Measurements from ENCODE around the gene ATF6. TPM values are rescaled to one million over a fixed set of nuclear protein-coding genes. Genes with fewer than 3 reads are reported as not detected.

The ATF6 gene
- total RNA-seq, 1 experiment from 2014 or later = 10.6 TPM

GRCh38 chr1:161913482-161914140, 147.5 kb downstream of the ATF6 start:
- ChIA-PET POLR2A (no interaction called here), CTCF (no interaction called here)
- no peaks in the 10 kb centered on the region for H3K9me3 Mint-ChIP-seq
- ATAC-seq (no peak), DNase-seq (ENCODE audit: low spot score) (no peak)
- TF ChIP-seq ZNF281 (CRISPR knock-in tag; IDR thresholded peaks at IDR 0.05) (no peak), NR1H2 (CRISPR knock-in tag; IDR thresholded peaks at IDR 0.05) (no peak), ZNF423 (CRISPR knock-in tag; IDR thresholded peaks at IDR 0.05) (no peak), CTCF (IDR thresholded peaks at IDR 0.05) (no peak), E2F1 (CRISPR knock-in tag; IDR thresholded peaks at IDR 0.05) (no peak)
- H3K4me1 Mint-ChIP-seq = peaks cover 2% of the 10 kb centered on the region; the same call in 1 of the 2 replicates
- H3K27me3 Mint-ChIP-seq (ENCODE audit: low read depth) = no peaks in the 10 kb centered on the region
- no peak overlapping the region for H3K4me3 Mint-ChIP-seq
- no peaks in the 10 kb centered on the region for H3K36me3 Mint-ChIP-seq
- H3K27ac Mint-ChIP-seq = no peak overlapping the region

GRCh38 chr1:161914595-161914994, 148.5 kb downstream of the ATF6 start:
- Mint-ChIP-seq H3K27ac (no peak overlapping the region), H3K4me1 (peaks cover 2% of the 10 kb centered on the region; the same call in 1 of the 2 replicates), H3K36me3 (no peaks in the 10 kb centered on the region), H3K27me3 (ENCODE audit: low read depth) (no peaks in the 10 kb centered on the region), H3K4me3 (no peak overlapping the region), H3K9me3 (no peaks in the 10 kb centered on the region)
- TF ChIP-seq RELA (CRISPR knock-in tag; IDR thresholded peaks at IDR 0.05; ENCODE audit: borderline replicate concordance) (no peak), MAX (CRISPR knock-in tag; IDR thresholded peaks at IDR 0.05) (no peak), MLX (CRISPR knock-in tag; IDR thresholded peaks at IDR 0.05) (no peak), E2F1 (CRISPR knock-in tag; IDR thresholded peaks at IDR 0.05) (no peak), HMGA2 (CRISPR knock-in tag; IDR thresholded peaks at IDR 0.05) (no peak), NFYB (CRISPR knock-in tag; conservative IDR thresholded peaks at IDR 0.05; ENCODE audit: low read depth) (no peak), FOXJ3 (CRISPR knock-in tag; IDR thresholded peaks at IDR 0.05; ENCODE audit: borderline replicate concordance) (no peak), ZNF671 (CRISPR knock-in tag; IDR thresholded peaks at IDR 0.05) (no peak), EMX1 (CRISPR knock-in tag; IDR thresholded peaks at IDR 0.05) (no peak), HMGXB4 (CRISPR knock-in tag; IDR thresholded peaks at IDR 0.05) (no peak), CDX4 (CRISPR knock-in tag; IDR thresholded peaks at IDR 0.05; ENCODE audit: borderline replicate concordance) (no peak), STAT6 (CRISPR knock-in tag; conservative IDR thresholded peaks at IDR 0.05; ENCODE audit: low read depth) (no peak), SP1 (CRISPR knock-in tag; conservative IDR thresholded peaks at IDR 0.05) (no peak), ZNF396 (CRISPR knock-in tag; IDR thresholded peaks at IDR 0.05; ENCODE audit: borderline replicate concordance) (no peak), FOXK1 (CRISPR knock-in tag; IDR thresholded peaks at IDR 0.05) (no peak), CREB1 (CRISPR knock-in tag; IDR thresholded peaks at IDR 0.05) (no peak), GTF2I (CRISPR knock-in tag; conservative IDR thresholded peaks at IDR 0.05) (no peak)
- DNase-seq (ENCODE audit: low spot score) (no peak), ATAC-seq (peak; percentile 26; the same call in 1 of the 2 replicates)
- POLR2A ChIA-PET = no interaction called here
- CTCF ChIA-PET = interaction anchor here (1.4 kb wide), 1 partner anchor 9 kb away, joined by 3 read pairs; no protein-coding TSS in a partner anchor

All from WTC11 (cell line).